Activated CD4-positive, alpha-beta T cell treated with anti-CD3 and anti-CD28 coated beads for 48 hours (primary cell): ENCODE data around the gene B3GALNT2.

Experiments
- DNase-seq: peaks from one replicate; pipeline ENCODE4 v3.0.0-alpha.2; 2020

The B3GALNT2 gene

GRCh38 chr1:235408503-235408960 is 95.7 kb downstream of the B3GALNT2 start:
- DNase-seq = no peak

DNA sequence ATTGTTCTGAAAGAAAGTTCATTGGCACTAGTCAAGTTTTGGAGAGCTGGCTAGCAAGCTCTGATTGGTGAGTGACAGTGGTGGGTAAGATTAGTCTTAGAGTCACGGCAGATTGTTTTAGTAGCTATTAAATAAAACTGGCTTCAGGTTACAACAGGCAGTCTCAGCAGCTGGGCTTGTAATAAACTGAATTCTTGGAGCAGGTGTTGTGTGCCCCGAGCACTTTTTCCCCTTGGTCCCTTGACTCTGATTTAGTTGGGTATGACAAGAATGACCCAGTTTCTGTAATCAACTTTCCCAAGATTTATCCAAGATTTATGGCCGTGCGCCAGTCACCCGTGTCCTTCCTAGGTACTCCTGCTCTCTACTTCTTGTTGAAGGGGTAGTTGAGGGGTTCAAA is 96.8 kb downstream of the B3GALNT2 start:
- no peak for DNase-seq

DNA sequence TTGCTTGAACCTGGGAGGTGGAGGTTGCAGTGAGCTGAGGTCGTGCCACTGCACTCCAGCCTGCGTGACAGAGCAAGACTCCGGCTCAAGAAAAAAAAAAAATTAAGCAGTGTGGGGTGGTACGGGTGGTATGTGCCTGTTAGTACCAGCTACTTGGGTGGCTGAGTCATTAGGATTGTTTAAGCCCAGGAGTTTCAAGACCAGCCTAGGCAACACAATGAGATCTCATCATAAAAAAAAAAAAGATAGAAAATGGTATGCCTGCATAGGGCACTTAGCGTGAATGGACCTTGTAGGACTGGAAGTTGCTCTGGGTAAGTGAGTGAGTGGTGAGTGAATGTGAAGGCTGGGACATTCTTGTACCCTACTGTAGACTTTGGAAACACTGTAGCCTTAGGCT is 100.1 kb downstream of the B3GALNT2 start:
- no peak for DNase-seq

DNA sequence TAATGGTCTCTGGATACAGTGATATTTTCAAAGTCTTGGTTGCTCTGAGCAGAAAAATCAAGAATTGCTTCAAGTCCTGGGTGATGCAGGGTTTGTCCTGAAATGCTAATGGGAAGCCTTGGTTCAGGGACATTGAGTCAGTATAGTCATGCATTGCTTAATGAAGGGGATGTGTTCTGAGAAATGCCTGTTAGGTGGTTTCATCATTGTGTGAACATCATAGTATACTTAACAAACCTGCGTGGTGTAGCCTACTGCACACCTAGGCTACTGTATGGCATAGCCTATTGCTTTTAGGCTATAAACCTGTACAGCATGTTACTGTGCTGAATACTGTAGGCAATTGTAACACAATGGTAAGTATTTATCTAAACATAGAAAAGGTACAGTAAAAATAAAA is 100.7 kb downstream of the B3GALNT2 start:
- DNase-seq = no peak

GRCh38 chr1:235402457-235403200 is 101.6 kb downstream of the B3GALNT2 start:
- DNase-seq = no peak

- DNase-seq = no peak
Measured at GRCh38 chr1:235401251-235401650, 103.0 kb downstream of the B3GALNT2 start.
